GM10847 (cell line): Measurements from ENCODE around the gene CAPN1.

Experiments used
- POLR2A ChIP-seq: IDR thresholded peaks from 2 replicates; pipeline ENCODE4 v1.6.1; 2011; ENCODE audit not compliant: insufficient read length; ENCODE audit errors: extremely low read depth

The CAPN1 gene

DNA sequence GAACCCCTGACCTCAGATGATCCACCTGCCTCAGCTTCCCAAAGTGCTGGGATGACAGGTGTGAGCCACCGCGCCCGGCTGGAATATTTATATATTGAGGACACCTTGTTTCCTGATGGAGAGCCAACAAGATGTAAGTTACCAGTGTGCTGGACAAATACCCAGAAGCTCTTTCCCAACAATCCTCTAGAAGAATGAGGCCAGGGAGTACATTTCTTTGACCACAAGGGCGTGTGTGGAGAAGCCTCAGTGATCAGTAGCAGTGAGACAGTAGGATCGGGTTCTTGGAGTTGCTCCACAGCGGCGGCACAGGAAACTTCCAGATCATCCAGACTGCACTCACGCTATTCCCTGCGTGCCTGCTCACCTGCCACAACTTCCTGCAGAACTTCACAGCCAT, 69.7 kb downstream of the CAPN1 start:
- no peak for TF ChIP-seq POLR2A

DNA sequence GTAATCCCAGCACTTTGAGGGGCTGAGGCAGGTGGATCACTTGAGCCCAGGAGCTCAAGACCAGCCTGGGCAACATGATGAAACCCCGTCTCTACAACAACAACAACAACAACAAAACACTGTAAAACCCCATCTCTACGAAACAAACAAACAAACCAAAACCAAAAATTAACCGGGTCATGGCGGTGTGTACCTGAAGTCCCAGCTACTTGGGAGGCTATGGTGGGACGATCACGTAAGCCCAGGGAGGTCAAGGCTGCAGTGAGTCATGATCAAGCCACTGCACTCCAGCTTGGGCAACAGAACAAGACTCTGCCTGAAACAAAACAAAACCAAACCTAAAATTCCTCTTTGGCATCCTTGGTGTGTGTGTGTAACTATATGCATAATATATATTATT, 73.0 kb downstream of the CAPN1 start:
- TF ChIP-seq POLR2A, result no peak

DNA sequence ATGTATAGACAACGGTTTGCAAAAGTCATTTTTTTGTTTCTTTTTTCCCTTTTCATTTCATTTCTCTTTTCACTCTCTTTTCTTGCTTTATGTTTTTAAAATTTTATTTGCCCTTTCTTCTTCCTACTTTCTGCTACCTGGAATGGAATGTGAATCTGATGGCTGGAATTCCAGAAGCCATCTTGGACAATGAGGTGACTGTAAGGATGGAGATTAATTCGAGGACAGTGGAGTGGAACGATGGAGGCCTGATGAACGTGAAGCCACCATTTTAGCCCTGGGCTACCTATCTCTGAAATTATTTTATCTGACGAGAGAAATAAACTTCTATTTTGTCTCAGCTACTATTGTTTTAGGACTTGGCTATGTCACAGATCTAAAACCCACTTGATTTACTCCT, 77.3 kb downstream of the CAPN1 start:
- TF ChIP-seq POLR2A, result no peak

DNA sequence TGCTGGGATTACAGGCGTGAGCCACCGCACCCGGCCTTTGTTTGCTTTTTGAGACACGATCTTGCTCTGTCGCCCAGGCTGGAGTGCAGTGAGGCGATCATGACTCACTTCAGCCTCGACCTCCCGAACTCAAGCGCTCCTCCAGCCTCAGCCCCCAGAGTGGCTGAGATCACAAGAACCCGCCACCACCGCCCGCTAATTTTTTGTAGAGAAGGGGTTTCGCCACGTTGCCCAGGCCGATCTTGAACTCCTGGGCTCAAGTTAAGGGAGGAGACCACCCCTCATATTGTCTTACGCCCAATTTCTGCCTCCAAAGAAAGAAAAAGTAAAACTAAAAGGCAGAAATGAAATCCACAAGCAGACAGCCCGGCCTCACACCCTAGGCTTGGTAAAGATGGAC, 78.6 kb downstream of the CAPN1 start:
- no peak for TF ChIP-seq POLR2A

DNA sequence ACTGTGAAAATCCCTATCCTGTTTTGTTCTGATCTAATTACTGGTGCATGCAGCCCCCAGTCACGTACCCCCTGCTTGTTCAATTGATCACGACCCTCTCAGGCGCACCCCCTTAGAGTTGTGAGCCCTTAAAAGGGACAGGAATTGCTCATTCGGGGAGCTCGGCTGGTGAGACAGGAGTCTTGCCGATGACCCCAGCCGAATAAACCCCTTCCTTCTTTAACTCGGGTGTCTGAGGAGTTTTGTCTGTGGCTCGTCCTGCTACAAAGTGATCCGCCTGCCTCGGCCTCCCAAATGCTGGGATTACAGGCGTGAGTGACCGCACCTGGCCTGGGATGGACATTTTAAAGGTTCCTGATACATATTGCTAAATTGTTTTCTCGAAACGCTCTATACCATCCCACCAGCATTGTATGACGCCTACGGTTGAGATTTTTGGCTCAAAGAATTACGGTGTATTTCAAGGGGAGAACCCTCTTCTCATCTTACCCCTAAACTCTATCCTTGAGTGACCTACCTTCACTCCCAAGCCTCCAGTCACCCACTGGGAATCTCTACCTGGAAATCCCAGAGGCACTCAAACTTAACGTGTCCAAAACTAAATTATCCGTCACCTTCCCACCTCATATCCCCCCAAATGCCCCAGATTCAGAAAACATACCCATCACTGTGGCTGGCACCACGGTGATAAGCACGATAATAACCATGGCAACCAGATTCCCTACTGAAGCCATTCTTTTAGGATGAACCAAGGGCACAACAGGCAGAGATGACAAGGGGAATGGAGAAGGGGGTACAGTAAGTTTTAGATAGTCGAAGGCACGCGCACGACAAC, 79.2 kb downstream of the CAPN1 start:
- no peak for TF ChIP-seq POLR2A
